Measurements from ENCODE around the gene MMAB. TPM values are rescaled to one million over a fixed set of nuclear protein-coding genes. Genes with fewer than 3 reads are reported as not detected.
A peak's percentile ranks its signal among the peaks of the same experiment; 100 is the strongest.

MMAB gene
- total and polyA plus RNA-seq, 4 donors: 47.1 to 101 (median 77.1) TPM

DNA sequence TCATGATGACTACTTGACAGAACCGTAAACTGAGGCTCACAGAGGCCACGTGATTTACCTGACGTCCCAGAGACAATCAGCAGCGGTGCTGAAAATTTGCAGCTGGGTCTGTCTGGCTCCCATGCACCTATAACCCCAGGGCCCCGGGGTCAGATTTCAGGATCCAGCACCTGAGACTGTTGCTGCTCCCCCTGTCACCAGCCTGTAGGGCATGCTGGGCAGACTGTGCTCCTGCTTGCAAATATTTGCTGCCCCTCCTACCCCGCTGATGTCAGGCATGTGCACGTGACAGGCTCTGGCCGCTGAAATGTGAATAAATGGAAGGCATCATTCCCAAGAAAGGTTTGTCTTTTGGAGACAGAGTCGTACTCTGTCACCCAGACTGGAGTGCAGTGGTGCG is 6.0 kb downstream of the MMAB start (continued):
- peak; percentile 78 to 86 for TF ChIP-seq HNF4A (conservative IDR thresholded peaks at IDR 0.05)

DNA sequence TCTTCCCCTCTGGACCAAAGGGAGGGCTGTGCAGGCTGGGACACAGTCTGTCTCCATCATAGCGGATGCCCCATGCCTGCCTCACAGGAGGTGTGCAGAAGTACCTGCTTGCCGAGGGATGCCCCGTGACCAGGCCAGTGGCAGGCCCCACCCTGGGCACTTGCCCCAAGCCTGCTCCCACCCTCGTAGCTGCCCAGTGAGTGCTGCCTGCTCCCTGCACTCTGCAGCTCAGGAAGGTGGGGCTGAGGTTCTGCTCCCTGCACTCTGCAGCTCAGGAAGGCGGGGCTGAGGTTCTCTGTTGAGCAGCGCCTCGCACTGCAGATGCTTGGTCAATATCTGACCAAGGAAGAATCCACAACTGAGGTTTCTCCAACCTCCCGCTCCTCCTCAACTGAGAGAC is 6.9 kb downstream of the MMAB start:
- Histone ChIP-seq H3K9me3 (ENCODE audit: control insufficient read depth in 4 of 4, low read length in 3 of 4) (no peaks in the 10 kb centered on the region), H3K9ac (ENCODE audit: low read depth in 1 of 2, low read length in 2 of 2) (no peak overlapping the region), H3K4me1 (ENCODE audit: control insufficient read depth in 4 of 4, insufficient read depth in 4 of 4, low read length in 3 of 4) (peaks cover 3 to 37% (median 20%) of the 10 kb centered on the region in 4 donors), H3K36me3 (ENCODE audit: control insufficient read depth in 4 of 4, insufficient read depth in 3 of 4, low read depth in 1 of 4, low read length in 3 of 4) (peaks cover 5 to 34% (median 22%) of the 10 kb centered on the region in 4 donors), H3K27ac (ENCODE audit: low read depth in 1 of 2, low read length in 2 of 2) (no peak overlapping the region), H3K27me3 (ENCODE audit: control insufficient read depth in 4 of 4, insufficient read depth in 4 of 4, low read length in 3 of 4) (no peaks in the 10 kb centered on the region), H3K4me3 (ENCODE audit: low read depth in 1 of 3, low read length in 3 of 3) (no peak overlapping the region)
- 97% methylated on average over 8 of the region's 8 CpGs for WGBS
- no peak for TF ChIP-seq FOXA2 (IDR thresholded peaks at IDR 0.05)
- no peak for TF ChIP-seq GABPA (IDR thresholded peaks at IDR 0.05 in 1 of 2, conservative IDR thresholded peaks at IDR 0.05 in 1 of 2)
- TF ChIP-seq, protein P1, sequence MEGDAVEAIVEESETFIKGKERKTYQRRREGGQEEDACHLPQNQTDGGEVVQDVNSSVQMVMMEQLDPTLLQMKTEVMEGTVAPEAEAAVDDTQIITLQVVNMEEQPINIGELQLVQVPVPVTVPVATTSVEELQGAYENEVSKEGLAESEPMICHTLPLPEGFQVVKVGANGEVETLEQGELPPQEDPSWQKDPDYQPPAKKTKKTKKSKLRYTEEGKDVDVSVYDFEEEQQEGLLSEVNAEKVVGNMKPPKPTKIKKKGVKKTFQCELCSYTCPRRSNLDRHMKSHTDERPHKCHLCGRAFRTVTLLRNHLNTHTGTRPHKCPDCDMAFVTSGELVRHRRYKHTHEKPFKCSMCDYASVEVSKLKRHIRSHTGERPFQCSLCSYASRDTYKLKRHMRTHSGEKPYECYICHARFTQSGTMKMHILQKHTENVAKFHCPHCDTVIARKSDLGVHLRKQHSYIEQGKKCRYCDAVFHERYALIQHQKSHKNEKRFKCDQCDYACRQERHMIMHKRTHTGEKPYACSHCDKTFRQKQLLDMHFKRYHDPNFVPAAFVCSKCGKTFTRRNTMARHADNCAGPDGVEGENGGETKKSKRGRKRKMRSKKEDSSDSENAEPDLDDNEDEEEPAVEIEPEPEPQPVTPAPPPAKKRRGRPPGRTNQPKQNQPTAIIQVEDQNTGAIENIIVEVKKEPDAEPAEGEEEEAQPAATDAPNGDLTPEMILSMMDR (IDR thresholded peaks at IDR 0.05; ENCODE audit: low read depth, low read length, missing input control): no peak
- no peak for TF ChIP-seq NR2F2 (IDR thresholded peaks at IDR 0.05)
- TF ChIP-seq, protein P2, sequence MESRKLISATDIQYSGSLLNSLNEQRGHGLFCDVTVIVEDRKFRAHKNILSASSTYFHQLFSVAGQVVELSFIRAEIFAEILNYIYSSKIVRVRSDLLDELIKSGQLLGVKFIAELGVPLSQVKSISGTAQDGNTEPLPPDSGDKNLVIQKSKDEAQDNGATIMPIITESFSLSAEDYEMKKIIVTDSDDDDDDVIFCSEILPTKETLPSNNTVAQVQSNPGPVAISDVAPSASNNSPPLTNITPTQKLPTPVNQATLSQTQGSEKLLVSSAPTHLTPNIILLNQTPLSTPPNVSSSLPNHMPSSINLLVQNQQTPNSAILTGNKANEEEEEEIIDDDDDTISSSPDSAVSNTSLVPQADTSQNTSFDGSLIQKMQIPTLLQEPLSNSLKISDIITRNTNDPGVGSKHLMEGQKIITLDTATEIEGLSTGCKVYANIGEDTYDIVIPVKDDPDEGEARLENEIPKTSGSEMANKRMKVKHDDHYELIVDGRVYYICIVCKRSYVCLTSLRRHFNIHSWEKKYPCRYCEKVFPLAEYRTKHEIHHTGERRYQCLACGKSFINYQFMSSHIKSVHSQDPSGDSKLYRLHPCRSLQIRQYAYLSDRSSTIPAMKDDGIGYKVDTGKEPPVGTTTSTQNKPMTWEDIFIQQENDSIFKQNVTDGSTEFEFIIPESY (IDR thresholded peaks at IDR 0.05): no peak
- DNase-seq (ENCODE audit: low spot score): no peak

DNA sequence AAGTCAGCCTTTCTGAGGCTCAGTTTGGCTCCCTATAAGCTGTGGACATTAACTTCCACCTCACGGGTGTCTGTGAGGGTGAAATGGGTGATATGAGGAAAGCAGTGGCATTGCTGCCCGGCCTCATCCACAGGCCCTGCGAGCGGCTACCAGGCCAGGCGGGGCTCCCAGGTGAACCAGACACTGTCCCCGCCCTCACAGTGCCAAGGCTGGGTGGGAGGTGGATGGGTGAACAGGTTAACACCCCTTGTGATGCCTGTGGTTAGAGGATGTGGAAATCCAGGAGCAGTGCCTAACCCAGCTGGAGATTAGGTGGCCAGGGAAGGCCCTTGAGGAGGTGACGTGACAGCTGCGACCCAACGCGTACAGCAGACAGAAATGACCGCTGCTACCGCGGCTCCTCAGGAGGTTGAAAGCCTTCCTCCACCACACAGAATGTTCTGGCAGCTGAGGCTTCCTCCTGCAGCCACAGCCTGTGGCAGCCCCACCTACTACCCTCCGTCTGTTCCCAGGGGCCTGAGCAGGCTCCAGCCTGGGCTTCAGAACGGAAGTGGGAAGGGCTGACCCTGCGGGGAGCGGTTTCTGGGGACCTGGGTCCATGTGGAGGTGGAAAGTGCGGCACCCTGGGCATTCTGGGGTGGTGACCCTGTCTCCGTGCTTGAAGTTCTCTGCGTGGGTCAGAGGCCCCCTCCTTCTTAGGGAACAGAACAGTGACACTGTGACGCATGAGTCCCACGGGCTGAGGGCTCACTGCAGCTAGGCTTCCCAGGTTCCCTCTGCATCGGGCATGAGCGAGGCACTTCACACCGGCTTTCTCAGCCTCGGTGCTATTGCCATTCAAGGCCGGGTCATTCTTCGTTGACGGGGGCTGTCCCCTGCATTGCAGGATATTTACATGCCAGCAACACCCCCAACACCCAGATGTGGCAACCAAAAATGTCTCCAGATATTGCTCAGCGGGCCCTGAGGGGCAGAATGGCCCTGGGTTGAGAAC is 9.7 kb downstream of the MMAB start:
- H3K27ac ChIP-seq (ENCODE audit: low read depth in 1 of 2, low read length in 2 of 2): no peak overlapping the region
- no peak for TF ChIP-seq TAF1 (conservative IDR thresholded peaks at IDR 0.05)
- no peak for TF ChIP-seq JUND (IDR thresholded peaks at IDR 0.05)
- no peak for TF ChIP-seq YY1 (IDR thresholded peaks at IDR 0.05)
- no peak for TF ChIP-seq FOXA1 (IDR thresholded peaks at IDR 0.05)
- TF ChIP-seq, protein P1 (IDR thresholded peaks at IDR 0.05; ENCODE audit: low read depth, low read length, missing input control): no peak
- no peaks in the 10 kb centered on the region for H3K27me3 ChIP-seq (ENCODE audit: control insufficient read depth in 4 of 4, insufficient read depth in 4 of 4, low read length in 3 of 4)
- DNase-seq (ENCODE audit: low spot score): no peak
- H3K9me3 ChIP-seq (ENCODE audit: control insufficient read depth in 4 of 4, low read length in 3 of 4): no peaks in the 10 kb centered on the region
- H3K4me3 ChIP-seq (ENCODE audit: low read depth in 1 of 3, low read length in 3 of 3): no peak overlapping the region
- WGBS: 90% methylated on average over 30 of the region's 30 CpGs
- peaks cover 0 to 27% (median 19%) of the 10 kb centered on the region in 4 donors for H3K4me1 ChIP-seq (ENCODE audit: control insufficient read depth in 4 of 4, insufficient read depth in 4 of 4, low read length in 3 of 4)
- peaks cover 7 to 34% (median 19%) of the 10 kb centered on the region in 4 donors for H3K36me3 ChIP-seq (ENCODE audit: control insufficient read depth in 4 of 4, insufficient read depth in 3 of 4, low read depth in 1 of 4, low read length in 3 of 4)
- H3K9ac ChIP-seq (ENCODE audit: low read depth in 1 of 2, low read length in 2 of 2): no peak overlapping the region
